GM23338 (cell line): Measurements from ENCODE around the gene KRTAP10-10. TPM values are rescaled to one million over a fixed set of nuclear protein-coding genes. Genes with fewer than 3 reads are reported as not detected.

Experiments
- ATAC-seq: fragments of 200-7000 bp; cut with Tn5 transposase; 3 replicates; pipeline ENCODE4 v1.9.1; 2020
- DNase-seq: peaks from one replicate; pipeline ENCODE4 v3.0.0-alpha.2; 2015; ENCODE audit warnings: low spot score
- H2AFZ ChIP-seq: fragments of 200-600 bp; sonication (generic); 2 replicates; pipeline ENCODE4 v1.8.0; 2016; ENCODE audit warnings: antibody characterized with exemption, mild to moderate bottlenecking, moderate library complexity
- H3F3A ChIP-seq: fragments of 200-600 bp; sonication (generic); replicated peaks from 2 replicates; pipeline ENCODE4 v1.8.0; 2017; ENCODE audit warnings: antibody characterized with exemption, mixed run types, low read depth
- H3K27ac ChIP-seq: fragments of 200-600 bp; sonication (generic); 2 replicates; pipeline ENCODE4 v1.6.1; 2016; ENCODE audit warnings: low read depth
- H3K27me3 ChIP-seq: fragments of 200-600 bp; sonication (generic); 2 replicates; pipeline ENCODE4 v1.8.0; 2016; ENCODE audit warnings: mild to moderate bottlenecking, mixed run types, moderate library complexity; ENCODE audit not compliant: insufficient read depth
- H3K36me3 ChIP-seq: fragments of 200-600 bp; sonication (generic); 2 replicates; pipeline ENCODE4 v1.8.0; 2016; ENCODE audit warnings: mild to moderate bottlenecking; ENCODE audit not compliant: insufficient read depth
- H3K4me1 ChIP-seq: fragments of 200-600 bp; sonication (generic); 2 replicates; pipeline ENCODE4 v1.8.0; 2016; ENCODE audit warnings: mild to moderate bottlenecking, moderate library complexity; ENCODE audit not compliant: insufficient read depth
- H3K4me2 ChIP-seq: fragments of 200-600 bp; sonication (generic); 2 replicates; pipeline ENCODE4 v1.7.1; 2017; ENCODE audit warnings: mixed run types
- H3K4me3 ChIP-seq: fragments of 200-600 bp; sonication (generic); 2 replicates; pipeline ENCODE4 v1.6.1; 2016; ENCODE audit warnings: mixed run types
- H3K79me2 ChIP-seq: fragments of 200-600 bp; sonication (generic); replicated peaks from 2 replicates; pipeline ENCODE4 v1.8.0; 2017; ENCODE audit warnings: mild to moderate bottlenecking; ENCODE audit not compliant: insufficient read depth
- H3K9me2 ChIP-seq: fragments of 200-600 bp; sonication (generic); 2 replicates; pipeline ENCODE4 v1.8.0; 2017; ENCODE audit not compliant: insufficient read depth
- H4K20me1 ChIP-seq: fragments of 200-600 bp; sonication (generic); replicated peaks from 2 replicates; pipeline ENCODE4 v1.8.0; 2017; ENCODE audit warnings: mild to moderate bottlenecking; ENCODE audit not compliant: insufficient read depth
- H3K27ac Mint-ChIP-seq: 2 replicates; pipeline ENCODE4 v1.8.0; 2020; ENCODE audit warnings: inconsistent platforms, mild to moderate bottlenecking, moderate library complexity, mixed read lengths
- H3K27me3 Mint-ChIP-seq: 3 replicates; pipeline ENCODE4 v1.8.0; 2022; ENCODE audit warnings: low read depth, mild to moderate bottlenecking, moderate library complexity, mixed read lengths, inconsistent platforms; ENCODE audit not compliant: insufficient read depth, poor library complexity
- H3K36me3 Mint-ChIP-seq: 3 replicates; pipeline ENCODE4 v1.8.0; 2021; ENCODE audit warnings: low read depth, mild to moderate bottlenecking, inconsistent platforms, moderate library complexity, mixed read lengths
- H3K4me1 Mint-ChIP-seq: 3 replicates; pipeline ENCODE4 v1.8.0; 2020; ENCODE audit warnings: mild to moderate bottlenecking, inconsistent platforms, mixed read lengths
- H3K4me3 Mint-ChIP-seq: 3 replicates; pipeline ENCODE4 v1.8.0; 2021; ENCODE audit warnings: moderate library complexity, mild to moderate bottlenecking, inconsistent platforms, mixed read lengths
- H3K9me3 Mint-ChIP-seq: 3 replicates; pipeline ENCODE4 v1.8.0; 2020; ENCODE audit warnings: moderate library complexity, mild to moderate bottlenecking, inconsistent platforms, mixed read lengths
- EZH2 ChIP-seq: fragments of 200-600 bp; sonication (generic); IDR thresholded peaks from one replicate; pipeline ENCODE4 v1.8.0; 2017; ENCODE audit warnings: antibody characterized with exemption, mild to moderate bottlenecking, low read depth; ENCODE audit not compliant: unreplicated experiment
- EZH2phosphoT487 ChIP-seq: fragments of 200-600 bp; sonication (generic); IDR thresholded peaks from one replicate; pipeline ENCODE4 v1.8.1; 2018; ENCODE audit warnings: antibody characterized with exemption; ENCODE audit not compliant: unreplicated experiment
- JUNB ChIP-seq: IDR thresholded peaks from one replicate; pipeline ENCODE4 v1.6.1; 2016; ENCODE audit warnings: antibody characterized with exemption; ENCODE audit not compliant: unreplicated experiment
- NANOG ChIP-seq: IDR thresholded peaks from 2 replicates; pipeline ENCODE4 v1.6.1; 2016; ENCODE audit warnings: antibody characterized with exemption, borderline replicate concordance
- POLR2AphosphoS5 ChIP-seq: IDR thresholded peaks from 2 replicates; pipeline ENCODE4 v1.6.1; 2016; ENCODE audit warnings: antibody characterized with exemption, low read depth
- STAT1 ChIP-seq: IDR thresholded peaks from one replicate; pipeline ENCODE4 v1.6.1; 2016; ENCODE audit warnings: antibody characterized with exemption; ENCODE audit not compliant: unreplicated experiment
- ZNF331 ChIP-seq: fragments of 250-450 bp; sonication (Bioruptor Pico); IDR thresholded peaks from 2 replicates; pipeline ENCODE4 v1.5.0; 2020; ENCODE audit warnings: low read depth, mild to moderate bottlenecking, moderate library complexity
- polyA plus RNA-seq: library from polyadenylated mRNA; unstranded; fragments of >200 nt; fragmentation: Nextera tagmentation; extraction: Ambion mirVana; gene quantifications from 2 replicates; pipeline ENCODE4 v1.2.1, GENCODE V29; 2016
- total RNA-seq: library from RNA; depleted of rRNA; stranded (reverse); fragments of >200 nt; shearing (Covaris generic); gene quantifications from 2 replicates; pipeline ENCODE4 v1.2.3, GENCODE V29; 2014
- TF ChIP-seq, protein P1 (sequence below), 2 experiments: fragments of 200-600 bp in 1 of 2; sonication (generic) in 1 of 2; conservative IDR thresholded peaks; 2 replicates each; pipeline versions ENCODE4 v1.5.1 to v1.6.1; 2016 to 2017; ENCODE audit warnings: antibody characterized with exemption in 2 of 2, low read depth in 2 of 2, mild to moderate bottlenecking in 2 of 2, moderate library complexity in 1 of 2
- TF ChIP-seq, protein P2 (sequence below): IDR thresholded peaks from one replicate; pipeline ENCODE4 v1.6.1; 2018; ENCODE audit warnings: antibody characterized with exemption; ENCODE audit not compliant: unreplicated experiment
- TF ChIP-seq, protein P3 (sequence below): IDR thresholded peaks from 2 replicates; pipeline ENCODE4 v1.6.1; 2016; ENCODE audit warnings: antibody characterized with exemption
- TF ChIP-seq, protein P4 (sequence below): fragments of 250-450 bp; sonication (Bioruptor Pico); IDR thresholded peaks from 2 replicates; pipeline ENCODE4 v1.5.0; 2020; ENCODE audit warnings: mild to moderate bottlenecking, moderate library complexity

KRTAP10-10 gene
- total and polyA plus RNA-seq, 2 experiments from 2014 or later, result not detected

DNA sequence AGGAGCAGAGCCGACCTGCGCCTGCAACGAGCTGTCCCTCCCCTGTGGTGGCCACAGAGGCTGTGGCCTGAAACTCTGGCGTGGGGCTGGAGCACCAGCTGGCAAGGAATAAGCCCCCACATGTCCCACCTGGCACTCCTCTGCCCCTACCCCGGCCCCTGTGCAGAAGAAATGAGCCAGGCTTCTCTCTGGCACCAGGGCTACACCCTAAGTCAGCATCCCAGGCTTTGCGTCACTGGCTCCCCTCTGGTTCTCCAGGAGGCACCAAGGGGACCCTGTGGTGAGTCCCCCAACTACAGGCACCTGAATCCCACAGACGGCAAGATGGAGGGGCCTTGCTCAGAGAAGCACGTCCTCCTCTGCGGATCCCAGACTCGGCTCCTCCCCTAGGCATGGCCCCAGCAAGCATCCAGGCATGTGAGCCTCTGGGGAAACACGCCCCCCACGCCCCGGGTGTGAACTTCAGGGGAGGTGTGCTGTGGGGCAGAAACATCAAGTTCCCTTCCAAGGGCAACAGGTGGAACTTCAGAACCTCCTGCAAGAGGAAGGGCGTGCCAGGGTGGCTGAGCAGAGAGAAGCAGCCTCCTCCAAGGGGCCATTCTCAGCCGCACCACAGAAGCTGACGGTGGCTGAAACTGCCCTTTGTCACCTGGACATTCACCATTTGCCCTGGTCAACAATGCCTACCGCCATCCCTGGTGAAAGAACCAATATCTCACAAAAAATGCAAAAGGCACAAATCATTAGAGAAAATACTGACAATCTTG lies 33.9 kb upstream of the KRTAP10-10 start:
- H3K4me3 ChIP-seq, result no peak overlapping the region
- H3K79me2 ChIP-seq, result no peaks in the 10 kb centered on the region
- no peaks in the 10 kb centered on the region for H3K4me1 ChIP-seq
- H3K36me3 Mint-ChIP-seq, result no peaks in the 10 kb centered on the region; the same call in 2 of the 3 replicates
- no peak overlapping the region for H3K4me2 ChIP-seq
- ATAC-seq (no peak), DNase-seq (no peak)
- H4K20me1 ChIP-seq, result no peaks in the 10 kb centered on the region
- no peaks in the 10 kb centered on the region for H3K36me3 ChIP-seq
- no peaks in the 10 kb centered on the region for H3K9me2 ChIP-seq
- H3F3A ChIP-seq, result no peaks in the 10 kb centered on the region
- TF ChIP-seq EZH2phosphoT487 (no peak), NANOG (no peak), JUNB (no peak), EZH2 (no peak), STAT1 (no peak), POLR2AphosphoS5 (no peak), ZNF331 (CRISPR knock-in tag) (no peak)
- TF ChIP-seq, protein P1, sequence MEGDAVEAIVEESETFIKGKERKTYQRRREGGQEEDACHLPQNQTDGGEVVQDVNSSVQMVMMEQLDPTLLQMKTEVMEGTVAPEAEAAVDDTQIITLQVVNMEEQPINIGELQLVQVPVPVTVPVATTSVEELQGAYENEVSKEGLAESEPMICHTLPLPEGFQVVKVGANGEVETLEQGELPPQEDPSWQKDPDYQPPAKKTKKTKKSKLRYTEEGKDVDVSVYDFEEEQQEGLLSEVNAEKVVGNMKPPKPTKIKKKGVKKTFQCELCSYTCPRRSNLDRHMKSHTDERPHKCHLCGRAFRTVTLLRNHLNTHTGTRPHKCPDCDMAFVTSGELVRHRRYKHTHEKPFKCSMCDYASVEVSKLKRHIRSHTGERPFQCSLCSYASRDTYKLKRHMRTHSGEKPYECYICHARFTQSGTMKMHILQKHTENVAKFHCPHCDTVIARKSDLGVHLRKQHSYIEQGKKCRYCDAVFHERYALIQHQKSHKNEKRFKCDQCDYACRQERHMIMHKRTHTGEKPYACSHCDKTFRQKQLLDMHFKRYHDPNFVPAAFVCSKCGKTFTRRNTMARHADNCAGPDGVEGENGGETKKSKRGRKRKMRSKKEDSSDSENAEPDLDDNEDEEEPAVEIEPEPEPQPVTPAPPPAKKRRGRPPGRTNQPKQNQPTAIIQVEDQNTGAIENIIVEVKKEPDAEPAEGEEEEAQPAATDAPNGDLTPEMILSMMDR (conservative IDR thresholded peaks at IDR 0.05; ENCODE audit: low read depth in 2 of 2), result no peak
- TF ChIP-seq, protein P2, sequence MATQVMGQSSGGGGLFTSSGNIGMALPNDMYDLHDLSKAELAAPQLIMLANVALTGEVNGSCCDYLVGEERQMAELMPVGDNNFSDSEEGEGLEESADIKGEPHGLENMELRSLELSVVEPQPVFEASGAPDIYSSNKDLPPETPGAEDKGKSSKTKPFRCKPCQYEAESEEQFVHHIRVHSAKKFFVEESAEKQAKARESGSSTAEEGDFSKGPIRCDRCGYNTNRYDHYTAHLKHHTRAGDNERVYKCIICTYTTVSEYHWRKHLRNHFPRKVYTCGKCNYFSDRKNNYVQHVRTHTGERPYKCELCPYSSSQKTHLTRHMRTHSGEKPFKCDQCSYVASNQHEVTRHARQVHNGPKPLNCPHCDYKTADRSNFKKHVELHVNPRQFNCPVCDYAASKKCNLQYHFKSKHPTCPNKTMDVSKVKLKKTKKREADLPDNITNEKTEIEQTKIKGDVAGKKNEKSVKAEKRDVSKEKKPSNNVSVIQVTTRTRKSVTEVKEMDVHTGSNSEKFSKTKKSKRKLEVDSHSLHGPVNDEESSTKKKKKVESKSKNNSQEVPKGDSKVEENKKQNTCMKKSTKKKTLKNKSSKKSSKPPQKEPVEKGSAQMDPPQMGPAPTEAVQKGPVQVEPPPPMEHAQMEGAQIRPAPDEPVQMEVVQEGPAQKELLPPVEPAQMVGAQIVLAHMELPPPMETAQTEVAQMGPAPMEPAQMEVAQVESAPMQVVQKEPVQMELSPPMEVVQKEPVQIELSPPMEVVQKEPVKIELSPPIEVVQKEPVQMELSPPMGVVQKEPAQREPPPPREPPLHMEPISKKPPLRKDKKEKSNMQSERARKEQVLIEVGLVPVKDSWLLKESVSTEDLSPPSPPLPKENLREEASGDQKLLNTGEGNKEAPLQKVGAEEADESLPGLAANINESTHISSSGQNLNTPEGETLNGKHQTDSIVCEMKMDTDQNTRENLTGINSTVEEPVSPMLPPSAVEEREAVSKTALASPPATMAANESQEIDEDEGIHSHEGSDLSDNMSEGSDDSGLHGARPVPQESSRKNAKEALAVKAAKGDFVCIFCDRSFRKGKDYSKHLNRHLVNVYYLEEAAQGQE, result no peak
- TF ChIP-seq, protein P3, sequence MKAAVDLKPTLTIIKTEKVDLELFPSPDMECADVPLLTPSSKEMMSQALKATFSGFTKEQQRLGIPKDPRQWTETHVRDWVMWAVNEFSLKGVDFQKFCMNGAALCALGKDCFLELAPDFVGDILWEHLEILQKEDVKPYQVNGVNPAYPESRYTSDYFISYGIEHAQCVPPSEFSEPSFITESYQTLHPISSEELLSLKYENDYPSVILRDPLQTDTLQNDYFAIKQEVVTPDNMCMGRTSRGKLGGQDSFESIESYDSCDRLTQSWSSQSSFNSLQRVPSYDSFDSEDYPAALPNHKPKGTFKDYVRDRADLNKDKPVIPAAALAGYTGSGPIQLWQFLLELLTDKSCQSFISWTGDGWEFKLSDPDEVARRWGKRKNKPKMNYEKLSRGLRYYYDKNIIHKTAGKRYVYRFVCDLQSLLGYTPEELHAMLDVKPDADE, result no peak
- TF ChIP-seq, protein P4, sequence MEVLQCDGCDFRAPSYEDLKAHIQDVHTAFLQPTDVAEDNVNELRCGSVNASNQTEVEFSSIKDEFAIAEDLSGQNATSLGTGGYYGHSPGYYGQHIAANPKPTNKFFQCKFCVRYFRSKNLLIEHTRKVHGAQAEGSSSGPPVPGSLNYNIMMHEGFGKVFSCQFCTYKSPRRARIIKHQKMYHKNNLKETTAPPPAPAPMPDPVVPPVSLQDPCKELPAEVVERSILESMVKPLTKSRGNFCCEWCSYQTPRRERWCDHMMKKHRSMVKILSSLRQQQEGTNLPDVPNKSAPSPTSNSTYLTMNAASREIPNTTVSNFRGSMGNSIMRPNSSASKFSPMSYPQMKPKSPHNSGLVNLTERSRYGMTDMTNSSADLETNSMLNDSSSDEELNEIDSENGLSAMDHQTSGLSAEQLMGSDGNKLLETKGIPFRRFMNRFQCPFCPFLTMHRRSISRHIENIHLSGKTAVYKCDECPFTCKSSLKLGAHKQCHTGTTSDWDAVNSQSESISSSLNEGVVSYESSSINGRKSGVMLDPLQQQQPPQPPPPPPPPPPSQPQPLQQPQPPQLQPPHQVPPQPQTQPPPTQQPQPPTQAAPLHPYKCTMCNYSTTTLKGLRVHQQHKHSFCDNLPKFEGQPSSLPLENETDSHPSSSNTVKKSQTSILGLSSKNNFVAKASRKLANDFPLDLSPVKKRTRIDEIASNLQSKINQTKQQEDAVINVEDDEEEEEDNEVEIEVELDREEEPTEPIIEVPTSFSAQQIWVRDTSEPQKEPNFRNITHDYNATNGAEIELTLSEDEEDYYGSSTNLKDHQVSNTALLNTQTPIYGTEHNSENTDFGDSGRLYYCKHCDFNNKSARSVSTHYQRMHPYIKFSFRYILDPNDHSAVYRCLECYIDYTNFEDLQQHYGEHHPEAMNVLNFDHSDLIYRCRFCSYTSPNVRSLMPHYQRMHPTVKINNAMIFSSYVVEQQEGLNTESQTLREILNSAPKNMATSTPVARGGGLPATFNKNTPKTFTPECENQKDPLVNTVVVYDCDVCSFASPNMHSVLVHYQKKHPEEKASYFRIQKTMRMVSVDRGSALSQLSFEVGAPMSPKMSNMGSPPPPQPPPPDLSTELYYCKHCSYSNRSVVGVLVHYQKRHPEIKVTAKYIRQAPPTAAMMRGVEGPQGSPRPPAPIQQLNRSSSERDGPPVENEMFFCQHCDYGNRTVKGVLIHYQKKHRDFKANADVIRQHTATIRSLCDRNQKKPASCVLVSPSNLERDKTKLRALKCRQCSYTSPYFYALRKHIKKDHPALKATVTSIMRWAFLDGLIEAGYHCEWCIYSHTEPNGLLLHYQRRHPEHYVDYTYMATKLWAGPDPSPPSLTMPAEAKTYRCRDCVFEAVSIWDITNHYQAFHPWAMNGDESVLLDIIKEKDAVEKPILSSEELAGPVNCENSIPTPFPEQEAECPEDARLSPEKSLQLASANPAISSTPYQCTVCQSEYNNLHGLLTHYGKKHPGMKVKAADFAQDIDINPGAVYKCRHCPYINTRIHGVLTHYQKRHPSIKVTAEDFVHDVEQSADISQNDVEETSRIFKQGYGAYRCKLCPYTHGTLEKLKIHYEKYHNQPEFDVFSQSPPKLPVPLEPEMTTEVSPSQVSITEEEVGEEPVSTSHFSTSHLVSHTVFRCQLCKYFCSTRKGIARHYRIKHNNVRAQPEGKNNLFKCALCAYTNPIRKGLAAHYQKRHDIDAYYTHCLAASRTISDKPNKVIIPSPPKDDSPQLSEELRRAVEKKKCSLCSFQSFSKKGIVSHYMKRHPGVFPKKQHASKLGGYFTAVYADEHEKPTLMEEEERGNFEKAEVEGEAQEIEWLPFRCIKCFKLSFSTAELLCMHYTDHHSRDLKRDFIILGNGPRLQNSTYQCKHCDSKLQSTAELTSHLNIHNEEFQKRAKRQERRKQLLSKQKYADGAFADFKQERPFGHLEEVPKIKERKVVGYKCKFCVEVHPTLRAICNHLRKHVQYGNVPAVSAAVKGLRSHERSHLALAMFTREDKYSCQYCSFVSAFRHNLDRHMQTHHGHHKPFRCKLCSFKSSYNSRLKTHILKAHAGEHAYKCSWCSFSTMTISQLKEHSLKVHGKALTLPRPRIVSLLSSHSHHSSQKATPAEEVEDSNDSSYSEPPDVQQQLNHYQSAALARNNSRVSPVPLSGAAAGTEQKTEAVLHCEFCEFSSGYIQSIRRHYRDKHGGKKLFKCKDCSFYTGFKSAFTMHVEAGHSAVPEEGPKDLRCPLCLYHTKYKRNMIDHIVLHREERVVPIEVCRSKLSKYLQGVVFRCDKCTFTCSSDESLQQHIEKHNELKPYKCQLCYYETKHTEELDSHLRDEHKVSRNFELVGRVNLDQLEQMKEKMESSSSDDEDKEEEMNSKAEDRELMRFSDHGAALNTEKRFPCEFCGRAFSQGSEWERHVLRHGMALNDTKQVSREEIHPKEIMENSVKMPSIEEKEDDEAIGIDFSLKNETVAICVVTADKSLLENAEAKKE (CRISPR knock-in tag), result no peak
- H3K9me3 Mint-ChIP-seq, result peaks cover 11% of the 10 kb centered on the region
- H2AFZ ChIP-seq, result no peak overlapping the region; the same call in 1 of the 2 replicates
- peaks cover 11% of the 10 kb centered on the region for H3K27me3 Mint-ChIP-seq
- H3K27ac ChIP-seq, result no peak overlapping the region
- H3K27ac Mint-ChIP-seq, result no peak overlapping the region
- H3K27me3 ChIP-seq, result no peaks in the 10 kb centered on the region
- no peak overlapping the region for H3K4me3 Mint-ChIP-seq
- H3K4me1 Mint-ChIP-seq, result peaks cover 16% of the 10 kb centered on the region
